WTC11 (cell line): ENCODE results near the gene KLRB1.

Experiments
- ATF3 ChIP-seq: sonication (generic); formaldehyde crosslinking; conservative IDR thresholded peaks from 2 replicates; pipeline ENCODE4 v1.8.1; 2022; ENCODE audit warnings: mild to moderate bottlenecking, missing genetic modification reagents
- CTCF ChIP-seq: fragments of 200-600 bp; IDR thresholded peaks from 2 replicates; pipeline ENCODE4 v1.8.0; 2022; ENCODE audit warnings: antibody characterized with exemption
- HMGXB4 ChIP-seq: sonication (generic); formaldehyde crosslinking; IDR thresholded peaks from 2 replicates; pipeline ENCODE4 v1.8.1; 2023; ENCODE audit warnings: mild to moderate bottlenecking, moderate library complexity, missing genetic modification reagents

GRCh38 chr12:9617124-9617523 lies 9.4 kb upstream of the KLRB1 start:
- no peak for TF ChIP-seq CTCF
- TF ChIP-seq ATF3: no peak
- TF ChIP-seq HMGXB4 (CRISPR knock-in tag): no peak
